Endodermal cell (in vitro differentiated cells): ENCODE results near the gene CAMK2A. TPM values are rescaled to one million over a fixed set of nuclear protein-coding genes. Genes with fewer than 3 reads are reported as not detected.

ENCODE experiments used
- DNase-seq: peaks from one replicate; pipeline ENCODE4 v3.0.0-alpha.2; 2017
- H3K27ac ChIP-seq: 2 replicates; pipeline ENCODE4 v1.5.1; 2013; ENCODE audit warnings: mild to moderate bottlenecking, low read depth, low read length, moderate library complexity
- H3K27me3 ChIP-seq: 2 replicates; pipeline ENCODE4 v1.6.1; 2013; ENCODE audit warnings: mild to moderate bottlenecking, low read length, moderate library complexity; ENCODE audit not compliant: insufficient read depth, control insufficient read depth, poor library complexity, severe bottlenecking
- H3K36me3 ChIP-seq: 2 replicates; pipeline ENCODE4 v1.7.0; 2013; ENCODE audit warnings: mild to moderate bottlenecking, low read length, moderate library complexity; ENCODE audit not compliant: control insufficient read depth, insufficient read depth
- H3K4me1 ChIP-seq: one replicate; pipeline ENCODE4 v1.7.0; 2013; ENCODE audit warnings: low read length; ENCODE audit not compliant: control insufficient read depth, insufficient read depth
- H3K4me3 ChIP-seq: 2 replicates; pipeline ENCODE4 v1.5.1; 2013; ENCODE audit warnings: mild to moderate bottlenecking, low read length, moderate library complexity
- H3K9ac ChIP-seq: 2 replicates; pipeline ENCODE4 v1.6.1; 2013; ENCODE audit warnings: mild to moderate bottlenecking, low read length, moderate library complexity; ENCODE audit not compliant: poor library complexity, severe bottlenecking; ENCODE audit errors: extremely low read depth
- H3K9me3 ChIP-seq: 2 replicates; pipeline ENCODE4 v1.6.1; 2013; ENCODE audit warnings: mild to moderate bottlenecking, low read length, moderate library complexity; ENCODE audit not compliant: control insufficient read depth
- H3K27ac Mint-ChIP-seq: 2 replicates; pipeline ENCODE4 v1.8.0; 2020; ENCODE audit warnings: mixed read lengths
- H3K27me3 Mint-ChIP-seq: 2 replicates; pipeline ENCODE4 v1.8.0; 2021; ENCODE audit warnings: mild to moderate bottlenecking, mixed read lengths; ENCODE audit not compliant: insufficient read depth
- H3K36me3 Mint-ChIP-seq: 2 replicates; pipeline ENCODE4 v1.8.0; 2020; ENCODE audit warnings: low read depth, mixed read lengths
- H3K4me1 Mint-ChIP-seq: 2 replicates; pipeline ENCODE4 v1.8.0; 2020; ENCODE audit warnings: mixed read lengths
- H3K4me3 Mint-ChIP-seq: 2 replicates; pipeline ENCODE4 v1.8.0; 2020; ENCODE audit warnings: mild to moderate bottlenecking, moderate library complexity, mixed read lengths
- H3K9me3 Mint-ChIP-seq: 2 replicates; pipeline ENCODE4 v1.8.0; 2020; ENCODE audit warnings: mild to moderate bottlenecking, mixed read lengths
- CTCF ChIP-seq: fragments of 200-600 bp; sonication (generic); conservative IDR thresholded peaks from 2 replicates; pipeline ENCODE4 v1.5.0; 2021; ENCODE audit warnings: antibody characterized with exemption, mild to moderate bottlenecking
- WGBS, 2 experiments: methylation state at CpG; one replicate each; pipeline versions ENCODE4 v1.1.5 to v1.1.7; 2013; ENCODE audit warnings: missing lambda C conversion rate in 2 of 2, mixed read lengths in 1 of 2; ENCODE audit not compliant: insufficient coverage in 1 of 2, insufficient read length in 1 of 2; 5-methylcytosine and 5-hydroxymethylcytosine counted together
- total RNA-seq, 2 donors: library from RNA; stranded (reverse); fragmentation: NEBNext Ultra II Directional in 1 of 2; extraction: Animal tissue kit (Norgen Biotek cat#: 25700) in 1 of 2; gene quantifications; 2 replicates in 1 of 2; 3 replicates in 1 of 2; pipeline ENCODE4 v1.2.1, GENCODE V29; 2021

CAMK2A gene
- total RNA-seq, 2 donors from 2014 or later = 0.31 to 0.49 TPM

- Mint-ChIP-seq H3K27me3 (peaks cover 6% of the 10 kb centered on the region), H3K4me3 (no peak overlapping the region), H3K4me1 (peaks cover 6% of the 10 kb centered on the region), H3K27ac (no peak overlapping the region), H3K36me3 (no peaks in the 10 kb centered on the region), H3K9me3 (no peaks in the 10 kb centered on the region)
- 84 to 85% methylated on average over 12 to 23 of the region's 23 CpGs for WGBS, 2 experiments
- Histone ChIP-seq H3K27me3 (no peaks in the 10 kb centered on the region), H3K9me3 (no peaks in the 10 kb centered on the region), H3K36me3 (no peaks in the 10 kb centered on the region), H3K4me1 (peaks cover 2% of the 10 kb centered on the region), H3K9ac (no peak overlapping the region), H3K4me3 (no peak overlapping the region), H3K27ac (no peak overlapping the region)
- DNase-seq = no peak
- TF ChIP-seq CTCF = no peak
Observed at GRCh38 chr5:150264667-150265603, 24.6 kb downstream of the CAMK2A start.

GRCh38 chr5:150263801-150264621 is 25.6 kb downstream of the CAMK2A start:
- H3K4me1 Mint-ChIP-seq = peaks cover 5% of the 10 kb centered on the region
- no peak overlapping the region for H3K27ac ChIP-seq
- WGBS, 2 experiments = 60 to 91% methylated on average over 2 to 11 of the region's 11 CpGs
- H3K36me3 ChIP-seq = no peaks in the 10 kb centered on the region
- no peak overlapping the region for H3K4me3 Mint-ChIP-seq
- no peaks in the 10 kb centered on the region for H3K27me3 ChIP-seq
- H3K9me3 Mint-ChIP-seq = no peaks in the 10 kb centered on the region
- DNase-seq = no peak
- H3K9ac ChIP-seq = no peak overlapping the region
- no peaks in the 10 kb centered on the region for H3K4me1 ChIP-seq
- no peak overlapping the region for H3K4me3 ChIP-seq
- no peak for TF ChIP-seq CTCF
- H3K27ac Mint-ChIP-seq = no peak overlapping the region
- no peaks in the 10 kb centered on the region for H3K36me3 Mint-ChIP-seq
- H3K9me3 ChIP-seq = no peaks in the 10 kb centered on the region
- peaks cover 6% of the 10 kb centered on the region for H3K27me3 Mint-ChIP-seq

- Histone ChIP-seq H3K9ac (no peak overlapping the region), H3K4me3 (no peak overlapping the region), H3K36me3 (no peaks in the 10 kb centered on the region), H3K9me3 (no peaks in the 10 kb centered on the region), H3K4me1 (no peaks in the 10 kb centered on the region), H3K27me3 (no peaks in the 10 kb centered on the region), H3K27ac (no peak overlapping the region)
- no peak for DNase-seq
- Mint-ChIP-seq H3K27ac (no peak overlapping the region), H3K4me3 (no peak overlapping the region), H3K27me3 (peaks cover 6% of the 10 kb centered on the region), H3K36me3 (no peaks in the 10 kb centered on the region), H3K9me3 (no peaks in the 10 kb centered on the region), H3K4me1 (peaks cover 5% of the 10 kb centered on the region)
- no peak for TF ChIP-seq CTCF
- 89 to 100% methylated on average over 4 to 5 of the region's 5 CpGs for WGBS, 2 experiments
Observed at GRCh38 chr5:150263375-150263775, 26.2 kb downstream of the CAMK2A start.
